HFF-Myc (cell line): ENCODE data around the gene ZNF292.

Experiments used
- DNase-seq: peaks from one replicate; pipeline ENCODE4 v3.0.0-alpha.2; 2011; ENCODE audit warnings: low read depth; ENCODE audit errors: extremely low read depth
- H3K4me3 ChIP-seq: replicated peaks from 2 replicates; pipeline ENCODE4 v1.5.1; 2011; ENCODE audit warnings: low read depth, mild to moderate bottlenecking, control low read depth, low read length
- CTCF ChIP-seq: IDR thresholded peaks from 2 replicates; pipeline ENCODE4 v1.5.1; 2012; ENCODE audit warnings: mild to moderate bottlenecking, low read depth, low read length, control low read depth; ENCODE audit errors: missing control alignments

Gene ZNF292

GRCh38 chr6:87146363-87146762, 9.0 kb upstream of the ZNF292 start:
- no peak for DNase-seq
- H3K4me3 ChIP-seq = no peak overlapping the region
- TF ChIP-seq CTCF = no peak

GRCh38 chr6:87150406-87150805, 5.0 kb upstream of the ZNF292 start:
- no peak for TF ChIP-seq CTCF
- no peak overlapping the region for H3K4me3 ChIP-seq
- no peak for DNase-seq

GRCh38 chr6:87151471-87151780, 3.9 kb upstream of the ZNF292 start:
- no peak for TF ChIP-seq CTCF
- peak; percentile 1 for DNase-seq
- H3K4me3 ChIP-seq = peak overlapping the region; percentile 39

GRCh38 chr6:87151781-87152525, 3.4 kb upstream of the ZNF292 start:
- no peak for TF ChIP-seq CTCF
- H3K4me3 ChIP-seq = peak overlapping the region; percentile 39
- peak; percentile 6 for DNase-seq

- peak; percentile 1 for DNase-seq
- no peak for TF ChIP-seq CTCF
- peak overlapping the region; percentile 39 for H3K4me3 ChIP-seq
These were observed 2.8 kb upstream of the ZNF292 start for GRCh38 chr6:87152526-87152955.

- H3K4me3 ChIP-seq = peak overlapping the region; percentile 77
- no peak for TF ChIP-seq CTCF
- DNase-seq = no peak
These were observed 748 bp upstream of the ZNF292 start for GRCh38 chr6:87154641-87154992.
